GM18861 (cell line): Measurements from ENCODE around the gene ALDH3B1.

ENCODE experiments used
- ATAC-seq: cut with Tn5 transposase; IDR thresholded peaks from one replicate; pipeline ENCODE4 v1.9.1; 2021; ENCODE audit not compliant: unreplicated experiment

Gene ALDH3B1

DNA sequence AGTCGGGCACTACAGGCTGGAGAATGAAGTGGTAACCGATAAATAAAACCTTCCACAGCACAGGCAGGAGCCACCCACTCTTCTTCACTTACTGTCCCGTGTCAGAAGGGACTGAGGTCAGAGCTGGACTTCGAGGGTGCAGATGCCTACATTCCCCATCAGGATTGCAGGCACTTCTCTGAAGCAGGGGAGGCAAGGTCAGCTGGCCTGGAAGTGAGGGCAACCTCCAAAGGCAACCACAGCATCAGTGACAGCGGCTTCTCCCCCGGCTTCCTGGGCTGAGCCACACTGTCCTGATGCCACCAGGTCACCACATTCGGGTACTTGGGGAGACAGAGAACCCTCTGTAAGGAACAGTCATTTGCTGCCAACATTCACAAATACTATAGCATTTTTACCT is 51.4 kb downstream of the ALDH3B1 start:
- ATAC-seq = no peak

GRCh38 chr11:68064926-68065325 is 54.8 kb downstream of the ALDH3B1 start:
- ATAC-seq = no peak

- ATAC-seq = no peak
Measured at GRCh38 chr11:68065841-68066240, 55.7 kb downstream of the ALDH3B1 start.

DNA sequence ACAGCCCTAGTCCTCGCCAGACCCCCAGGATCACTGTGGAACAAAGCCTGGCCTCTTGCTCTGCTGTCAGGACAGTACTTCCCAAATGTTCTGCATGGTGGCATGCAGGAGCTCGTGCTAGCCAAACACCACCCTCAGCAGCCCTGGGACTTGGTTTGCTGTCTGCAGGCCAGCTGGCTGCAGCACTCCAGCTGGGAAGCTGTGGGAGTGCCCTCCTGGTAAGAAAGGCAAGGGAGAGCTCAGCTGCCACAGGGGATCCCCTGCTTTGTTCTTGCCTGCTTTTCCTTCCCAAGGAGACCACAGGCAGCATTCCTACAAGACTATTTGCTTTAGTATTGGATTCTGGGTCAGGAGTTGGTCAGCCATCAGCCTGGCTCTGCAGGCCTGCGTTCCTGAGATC is 56.6 kb downstream of the ALDH3B1 start:
- no peak for ATAC-seq

DNA sequence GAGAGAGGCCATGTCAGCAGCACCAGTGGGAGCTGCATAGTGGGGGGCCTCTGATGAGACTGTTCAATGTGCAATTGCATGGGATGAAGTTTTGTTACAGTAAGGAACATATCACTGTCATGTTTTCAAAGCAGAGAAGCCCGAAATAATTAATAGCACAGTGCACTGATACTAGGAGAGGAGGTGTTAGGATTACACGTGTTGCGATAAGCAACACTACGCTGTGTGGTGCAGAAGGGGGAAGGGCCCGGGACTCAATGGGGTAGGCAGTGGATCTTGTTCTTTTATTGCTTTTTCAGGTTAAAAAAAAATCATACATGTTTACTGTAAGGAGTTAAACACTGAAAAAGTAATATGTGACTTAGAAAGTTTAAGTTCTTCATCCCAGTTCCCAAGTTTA is 57.9 kb downstream of the ALDH3B1 start:
- ATAC-seq = no peak

DNA sequence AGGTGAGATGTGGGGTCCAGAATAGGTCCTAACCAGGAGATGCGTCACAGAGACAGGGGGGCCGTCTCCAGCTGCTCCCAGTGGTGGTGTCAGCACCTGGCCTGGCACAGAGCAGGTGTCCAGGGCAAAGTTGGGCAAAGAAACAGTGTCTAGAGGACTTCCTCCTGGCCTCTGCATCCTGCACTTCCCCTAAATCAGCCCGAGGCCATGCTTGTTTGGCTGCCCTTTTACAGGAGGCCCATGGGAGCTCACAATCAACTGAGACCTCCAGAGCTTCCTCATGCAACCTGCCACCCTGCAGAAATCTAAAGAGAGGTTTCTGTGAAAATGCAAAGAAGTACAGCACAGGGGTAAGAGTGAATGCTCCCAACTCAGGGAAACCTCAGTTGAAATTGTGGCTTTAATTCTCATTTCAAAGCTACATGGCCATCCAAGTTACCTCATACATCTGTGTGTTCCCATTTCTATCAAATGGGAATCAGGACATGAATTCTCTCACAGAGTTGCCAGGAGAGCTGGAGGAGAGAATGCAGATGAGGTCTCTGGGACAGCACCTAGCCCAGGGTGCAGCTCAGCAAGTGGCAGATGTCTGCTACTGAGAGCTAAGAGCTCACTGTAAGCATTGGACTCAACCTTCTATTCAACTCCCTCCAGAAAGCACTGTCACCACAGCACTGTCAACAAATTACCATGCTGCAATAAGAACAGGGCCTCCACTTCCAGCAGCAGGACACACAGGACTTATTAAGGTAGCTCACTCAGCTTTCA is 61.3 kb downstream of the ALDH3B1 start:
- no peak for ATAC-seq

GRCh38 chr11:68074584-68075352 is 64.6 kb downstream of the ALDH3B1 start:
- no peak for ATAC-seq

- no peak for ATAC-seq
Measured at GRCh38 chr11:68076371-68077042, 66.4 kb downstream of the ALDH3B1 start.

GRCh38 chr11:68077617-68078582 is 67.8 kb downstream of the ALDH3B1 start:
- no peak for ATAC-seq
